ENCODE measurements around the gene SLC7A8. TPM values are rescaled to one million over a fixed set of nuclear protein-coding genes. Genes with fewer than 3 reads are reported as not detected.
A peak's percentile ranks its signal among the peaks of the same experiment; 100 is the strongest.

SLC7A8 gene
- total RNA-seq, 3 donors from 2014 or later (not counting 1 experiment from before 2014, with no cell fraction given) = 0.42 to 1.2 (median 1.0) TPM

DNA sequence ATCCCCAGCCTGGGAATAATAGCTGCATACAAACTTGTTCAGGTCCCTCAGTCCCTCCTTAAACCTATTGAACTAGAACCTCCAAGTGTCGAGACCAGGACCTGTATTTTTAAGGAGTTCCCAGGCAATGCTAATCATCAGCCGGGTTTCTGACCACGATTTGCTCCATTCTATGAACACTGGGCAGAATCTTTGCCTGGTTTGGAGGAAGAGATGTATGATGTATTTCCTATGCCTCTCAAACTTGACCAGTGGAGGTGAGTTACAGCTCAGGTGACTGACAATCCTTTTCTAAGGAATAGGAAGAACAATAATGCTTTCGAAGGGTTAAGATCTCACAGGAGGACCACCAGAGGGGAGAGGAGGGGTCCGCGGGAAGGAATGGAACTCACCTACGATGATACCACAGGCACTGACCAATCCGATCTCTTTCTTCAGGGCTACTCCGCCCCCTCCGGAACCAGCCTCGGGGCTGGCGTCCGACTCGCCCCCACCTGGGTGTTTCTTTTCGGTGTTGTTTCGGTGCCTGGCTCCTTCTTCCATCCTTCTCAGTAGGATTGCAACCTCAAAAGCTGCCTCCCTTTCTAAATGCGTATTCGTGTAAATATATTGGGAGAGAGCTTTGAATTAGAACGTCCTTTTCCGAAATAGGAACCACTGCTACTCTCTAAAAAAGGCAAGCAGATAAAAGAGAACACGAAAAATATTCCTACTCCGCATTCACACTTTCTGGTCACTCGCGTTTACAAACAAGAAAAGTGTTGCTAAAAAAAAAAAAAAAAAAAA is 895 bp downstream of the SLC7A8 start:
- peak in 1 of 2 donors; percentile 50 for DNase-seq
- Mint-ChIP-seq H3K36me3 (no peaks in the 10 kb centered on the region), H3K27me3 (ENCODE audit: low read depth in 2 of 2) (peaks cover 16 to 25% of the 10 kb centered on the region in 2 donors), H3K4me3 (no peak overlapping the region), H3K9me3 (no peaks in the 10 kb centered on the region), H3K4me1 (no peaks in the 10 kb centered on the region), H3K27ac (no peak overlapping the region)
- H3K27ac ChIP-seq (ENCODE audit: low read length) = no peak overlapping the region
- H3K4me1 ChIP-seq (ENCODE audit: control insufficient read depth, insufficient read depth, low read length) = peaks cover 10% of the 10 kb centered on the region
- H3K27me3 ChIP-seq (ENCODE audit: control insufficient read depth, insufficient read depth, low read length) = peaks cover 13% of the 10 kb centered on the region
- no peaks in the 10 kb centered on the region for H3K9me3 ChIP-seq (ENCODE audit: control insufficient read depth, insufficient read depth, low read length)
- WGBS (ENCODE audit: insufficient coverage) = 3% methylated on average over 17 of the region's 24 CpGs
- no peaks in the 10 kb centered on the region for H3K36me3 ChIP-seq (ENCODE audit: control insufficient read depth, insufficient read depth, low read length)
- intact Hi-C loops (cut with micrococcal nuclease) = no loop called here
- peak overlapping the region; percentile 36 for H3K4me3 ChIP-seq (ENCODE audit: low read length)
- peak; percentile 70 to 77 (median 77) for ATAC-seq
- TF ChIP-seq, protein P1, sequence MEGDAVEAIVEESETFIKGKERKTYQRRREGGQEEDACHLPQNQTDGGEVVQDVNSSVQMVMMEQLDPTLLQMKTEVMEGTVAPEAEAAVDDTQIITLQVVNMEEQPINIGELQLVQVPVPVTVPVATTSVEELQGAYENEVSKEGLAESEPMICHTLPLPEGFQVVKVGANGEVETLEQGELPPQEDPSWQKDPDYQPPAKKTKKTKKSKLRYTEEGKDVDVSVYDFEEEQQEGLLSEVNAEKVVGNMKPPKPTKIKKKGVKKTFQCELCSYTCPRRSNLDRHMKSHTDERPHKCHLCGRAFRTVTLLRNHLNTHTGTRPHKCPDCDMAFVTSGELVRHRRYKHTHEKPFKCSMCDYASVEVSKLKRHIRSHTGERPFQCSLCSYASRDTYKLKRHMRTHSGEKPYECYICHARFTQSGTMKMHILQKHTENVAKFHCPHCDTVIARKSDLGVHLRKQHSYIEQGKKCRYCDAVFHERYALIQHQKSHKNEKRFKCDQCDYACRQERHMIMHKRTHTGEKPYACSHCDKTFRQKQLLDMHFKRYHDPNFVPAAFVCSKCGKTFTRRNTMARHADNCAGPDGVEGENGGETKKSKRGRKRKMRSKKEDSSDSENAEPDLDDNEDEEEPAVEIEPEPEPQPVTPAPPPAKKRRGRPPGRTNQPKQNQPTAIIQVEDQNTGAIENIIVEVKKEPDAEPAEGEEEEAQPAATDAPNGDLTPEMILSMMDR (IDR thresholded peaks at IDR 0.05) = no peak

DNA sequence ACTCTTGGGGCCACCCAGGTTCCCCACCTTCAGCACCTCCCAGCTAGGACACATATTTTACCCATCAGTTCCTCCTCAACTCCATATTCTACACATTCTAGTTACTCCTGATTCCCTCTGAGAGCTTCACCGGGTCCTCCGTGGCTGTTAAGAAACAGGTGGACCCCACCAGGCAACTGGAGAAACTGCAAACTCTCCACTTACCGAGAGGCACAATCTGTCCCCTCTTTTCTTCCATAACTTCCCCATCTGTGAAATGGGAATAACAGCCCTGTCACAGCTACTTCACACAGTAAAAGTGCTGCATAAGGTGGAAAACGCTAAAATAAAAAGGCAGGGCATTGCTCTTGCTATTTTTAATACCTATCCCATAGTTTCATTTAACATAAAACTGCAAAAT is 1.5 kb downstream of the SLC7A8 start:
- intact Hi-C loops (cut with micrococcal nuclease) = no loop called here
- Mint-ChIP-seq H3K36me3 (no peaks in the 10 kb centered on the region), H3K27ac (no peak overlapping the region), H3K4me3 (no peak overlapping the region), H3K4me1 (no peaks in the 10 kb centered on the region), H3K9me3 (no peaks in the 10 kb centered on the region), H3K27me3 (ENCODE audit: low read depth in 2 of 2) (peaks cover 22 to 28% of the 10 kb centered on the region in 2 donors)
- ATAC-seq (no peak), DNase-seq (no peak)
- TF ChIP-seq, protein P1 (IDR thresholded peaks at IDR 0.05) = no peak
- peaks cover 13% of the 10 kb centered on the region for H3K27me3 ChIP-seq (ENCODE audit: control insufficient read depth, insufficient read depth, low read length)
- H3K4me1 ChIP-seq (ENCODE audit: control insufficient read depth, insufficient read depth, low read length) = peaks cover 10% of the 10 kb centered on the region
- H3K4me3 ChIP-seq (ENCODE audit: low read length) = no peak overlapping the region
- H3K27ac ChIP-seq (ENCODE audit: low read length) = no peak overlapping the region
- H3K36me3 ChIP-seq (ENCODE audit: control insufficient read depth, insufficient read depth, low read length) = no peaks in the 10 kb centered on the region
- WGBS (ENCODE audit: insufficient coverage) = 69% methylated on average over 4 of the region's 4 CpGs
- no peaks in the 10 kb centered on the region for H3K9me3 ChIP-seq (ENCODE audit: control insufficient read depth, insufficient read depth, low read length)

DNA sequence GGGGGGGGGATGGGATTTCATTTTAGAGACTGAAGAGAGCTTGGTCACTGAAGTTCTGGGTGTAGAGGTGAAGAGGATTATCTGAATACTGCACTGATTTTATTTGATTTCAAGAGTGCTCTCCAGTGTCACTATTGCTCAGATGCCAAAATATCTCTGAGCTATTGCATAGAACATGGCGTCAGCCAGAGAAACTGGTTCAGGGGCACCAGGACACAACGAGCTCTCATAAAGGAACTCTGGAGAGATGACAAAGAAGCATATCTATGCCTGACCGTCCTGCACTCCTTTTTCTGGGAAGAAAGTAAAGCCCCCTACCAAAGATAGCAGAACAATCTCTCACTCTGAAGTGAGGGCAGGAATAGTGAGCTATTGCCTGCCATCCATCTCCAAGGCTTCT is 2.0 kb downstream of the SLC7A8 start:
- Histone ChIP-seq H3K27ac (ENCODE audit: low read length) (no peak overlapping the region), H3K9me3 (ENCODE audit: control insufficient read depth, insufficient read depth, low read length) (no peaks in the 10 kb centered on the region), H3K4me1 (ENCODE audit: control insufficient read depth, insufficient read depth, low read length) (peaks cover 10% of the 10 kb centered on the region), H3K36me3 (ENCODE audit: control insufficient read depth, insufficient read depth, low read length) (no peaks in the 10 kb centered on the region), H3K4me3 (ENCODE audit: low read length) (no peak overlapping the region), H3K27me3 (ENCODE audit: control insufficient read depth, insufficient read depth, low read length) (peaks cover 13% of the 10 kb centered on the region)
- ATAC-seq (no peak), DNase-seq (no peak)
- WGBS (ENCODE audit: insufficient coverage) = 89% methylated on average over 3 of the region's 3 CpGs
- Mint-ChIP-seq H3K36me3 (no peaks in the 10 kb centered on the region), H3K27me3 (ENCODE audit: low read depth in 2 of 2) (peaks cover 22 to 28% of the 10 kb centered on the region in 2 donors), H3K4me3 (no peak overlapping the region), H3K9me3 (no peaks in the 10 kb centered on the region), H3K27ac (no peak overlapping the region), H3K4me1 (no peaks in the 10 kb centered on the region)
- intact Hi-C loops (cut with micrococcal nuclease) = no loop called here
- TF ChIP-seq, protein P1 (IDR thresholded peaks at IDR 0.05) = no peak

Data from natural killer cell (primary cell).